HL-60/S4 (cell line): ENCODE results near the gene MED9.
"Not testable (repeated sequence)": the region's sequence is repeated elsewhere in the genome, so short reads cannot be mapped to it uniquely, and the experiment has no call there.

Experiments used
- in situ Hi-C: fragments of 300-500 bp; cut with MboI; formaldehyde crosslinking; loops from 2 replicates; pipeline ENCODE4 v1.14.3; 2022; ENCODE audit warnings: low sequenced_read_pairs

MED9 gene

GRCh38 chr17:17476865-17477467, at the start of gene MED9:
Gene MED9, plus strand, starts transcription at chr17:17477000. Its CDS starts 42 bp downstream, at chr17:17477042.
- in situ Hi-C loops = no loop called here

GRCh38 chr17:17429222-17429621, 47.6 kb upstream of the MED9 start:
- in situ Hi-C loops = no loop called here

GRCh38 chr17:17430924-17431323, 45.9 kb upstream of the MED9 start:
- in situ Hi-C loops = not testable (repeated sequence)

- in situ Hi-C loops = no loop called here
These were observed 45.2 kb upstream of the MED9 start for GRCh38 chr17:17431605-17432004.

GRCh38 chr17:17433000-17433703, 43.6 kb upstream of the MED9 start:
- in situ Hi-C loops = no loop called here

GRCh38 chr17:17434477-17434876, 42.3 kb upstream of the MED9 start:
- in situ Hi-C loops = no loop called here

GRCh38 chr17:17435323-17435722, 41.5 kb upstream of the MED9 start:
- in situ Hi-C loops = no loop called here

- in situ Hi-C loops = no loop called here
These were observed 39.3 kb upstream of the MED9 start for GRCh38 chr17:17437461-17437860.

- in situ Hi-C loops = no loop called here
These were observed 38.9 kb upstream of the MED9 start for GRCh38 chr17:17437893-17438292.

- in situ Hi-C loops = no loop called here
These were observed 36.6 kb upstream of the MED9 start for GRCh38 chr17:17440010-17440843.

GRCh38 chr17:17440938-17441675, 35.7 kb upstream of the MED9 start:
- in situ Hi-C loops = no loop called here

- in situ Hi-C loops = no loop called here
These were observed 33.6 kb upstream of the MED9 start for GRCh38 chr17:17443173-17443572.

GRCh38 chr17:17445296-17445924, 31.4 kb upstream of the MED9 start:
- in situ Hi-C loops = no loop called here

GRCh38 chr17:17445925-17446665, 30.7 kb upstream of the MED9 start:
- in situ Hi-C loops = no loop called here

- in situ Hi-C loops = no loop called here
These were observed 30.1 kb upstream of the MED9 start for GRCh38 chr17:17446666-17447155.

GRCh38 chr17:17447264-17447663, 29.5 kb upstream of the MED9 start:
- in situ Hi-C loops = no loop called here

- in situ Hi-C loops = no loop called here
These were observed 28.7 kb upstream of the MED9 start for GRCh38 chr17:17448076-17448475.

GRCh38 chr17:17448723-17449122, 28.1 kb upstream of the MED9 start:
- in situ Hi-C loops = no loop called here

GRCh38 chr17:17453088-17453487, 23.7 kb upstream of the MED9 start:
- in situ Hi-C loops = no loop called here

GRCh38 chr17:17454276-17454675, 22.5 kb upstream of the MED9 start:
- in situ Hi-C loops = no loop called here
